ENCODE data around the gene KDM4B. TPM values are rescaled to one million over a fixed set of nuclear protein-coding genes. Genes with fewer than 3 reads are reported as not detected.

KDM4B gene
- total and polyA plus RNA-seq, 10 of the 15 experiments (the other 5 are each of a cell fraction or from before 2014, with no cell fraction given) = 0.47 to 49.6 (median 16.2) TPM

- Histone ChIP-seq H3K9ac (ENCODE audit: control insufficient read depth, insufficient read depth, low read length) (no peak overlapping the region), H2AFZ (ENCODE audit: control insufficient read depth, low read depth, low read length) (no peak overlapping the region), H3K27me3 (replicated peaks in 1 of 2; ENCODE audit: control insufficient read depth in 2 of 2, insufficient read depth in 2 of 2, low read length in 1 of 2) (no peaks in the 10 kb centered on the region), H3K79me2 (ENCODE audit: control insufficient read depth, insufficient read depth, low read length) (peaks cover 12% of the 10 kb centered on the region), H3K36me3 (ENCODE audit: control insufficient read depth in 2 of 2, insufficient read depth in 2 of 2, low read length in 1 of 2) (peaks cover 12 to 30% of the 10 kb centered on the region in 2 experiments), H3K4me2 (ENCODE audit: control insufficient read depth, insufficient read depth) (no peak overlapping the region), H3K4me3 (no peak overlapping the region), H3K27ac (ENCODE audit: control insufficient read depth, insufficient read depth) (no peak overlapping the region), H4K20me1 (ENCODE audit: control insufficient read depth, insufficient read depth) (no peaks in the 10 kb centered on the region), H3K4me1 (ENCODE audit: control insufficient read depth, insufficient read depth, low read length) (peaks cover 10% of the 10 kb centered on the region), H3K9me3 (replicated peaks; ENCODE audit: control insufficient read depth, insufficient read depth, low read length) (no peaks in the 10 kb centered on the region)
- TF ChIP-seq USF2 (IDR thresholded peaks at IDR 0.05; ENCODE audit: borderline replicate concordance, low read depth, low read length) (peak; percentile 71), ZNF687 (IDR thresholded peaks at IDR 0.05) (peak; percentile 47; the same call in 1 of the 2 replicates), RAD51 (IDR thresholded peaks at IDR 0.05) (peak; percentile 90), USF1 (IDR thresholded peaks at IDR 0.05; ENCODE audit: borderline replicate concordance, extremely low read length, insufficient read depth, low read depth, low read length) (peak; percentile 59), EED (IDR thresholded peaks at IDR 0.05; ENCODE audit: low read depth) (no peak), RUNX3 (IDR thresholded peaks at IDR 0.05; ENCODE audit: low read length) (no peak), POLR2A (IDR thresholded peaks at IDR 0.05; ENCODE audit: low read depth, low read length) (peak; percentile 53), RFX5 (IDR thresholded peaks at IDR 0.05; ENCODE audit: low read depth, low read length) (no peak), MXI1 (IDR thresholded peaks at IDR 0.05; ENCODE audit: low read depth, low read length) (peak; percentile 65; the same call in 1 of the 2 replicates), MEF2B (IDR thresholded peaks at IDR 0.05; ENCODE audit: partially characterized antibody, poor library complexity, severe bottlenecking) (peak; percentile 56)
- RAD21 ChIA-PET (ENCODE audit: unreplicated experiment) = interaction anchor here (0.7 kb wide), 1 partner anchor 19 kb away, joined by 3 read pairs; no protein-coding TSS in a partner anchor
- SMC1A ChIA-PET (ENCODE audit: uncharacterized antibody, unreplicated experiment) = no interaction called here
- intact Hi-C loops (cut with micrococcal nuclease; ENCODE audit: unreplicated experiment) (no loop called here), in situ Hi-C loops (cut with MboI) (no loop called here)
- CTCF ChIA-PET = interaction anchor here (0.8 to 1.2 kb wide), 2 partner anchors 13 to 86 kb away, joined by 3 read pairs; no protein-coding TSS in a partner anchor
- FAIRE-seq (no peak), ATAC-seq (peak; percentile 35), DNase-seq (ENCODE audit: low read depth, low spot score) (no peak)
- 66% methylated on average over 26 of the region's 51 CpGs for WGBS (ENCODE audit: insufficient coverage, insufficient replicate concordance, low lambda C conversion rate, missing lambda C conversion rate)
- BruUV-seq (replicated peaks) = no TSS peak
- POLR2A ChIA-PET = no interaction called here
Observed at GRCh38 chr19:5143471-5144411, 174.8 kb downstream of the KDM4B start.

Measured in GM12878 (cell line).